CD4-positive, alpha-beta memory T cell (primary cell): ENCODE results near the gene KHSRP. TPM values are rescaled to one million over a fixed set of nuclear protein-coding genes. Genes with fewer than 3 reads are reported as not detected.
"Not testable (repeated sequence)": the region's sequence is repeated elsewhere in the genome, so short reads cannot be mapped to it uniquely, and the experiment has no call there.

Experiments used
- CTCF ChIA-PET: fragments of 350-600 bp; sonication (Branson Sonifier 250); formaldehyde crosslinking; loops from one replicate; lab custom pipeline; 2021; ENCODE audit warnings: inconsistent platforms; ENCODE audit not compliant: partially characterized antibody; lab: Charles Lee
- POLR2A ChIA-PET: fragments of 350-600 bp; sonication (Branson Sonifier 250); formaldehyde crosslinking; loops from one replicate; lab custom pipeline; 2021; ENCODE audit not compliant: partially characterized antibody; lab: Charles Lee
- DNase-seq, 5 donors: peaks; one replicate each; pipeline versions ENCODE4 v3.0.0 to v3.0.0-alpha.2; 2020 to 2022; ENCODE audit warnings: mixed read lengths in 1 of 5
- H3K27ac ChIP-seq: one replicate; pipeline ENCODE4 v1.7.0; 2013; ENCODE audit warnings: low read depth, low read length
- H3K27me3 ChIP-seq: 2 replicates; pipeline ENCODE4 v1.7.0; 2013; ENCODE audit warnings: mild to moderate bottlenecking, low read length, moderate library complexity; ENCODE audit not compliant: insufficient read depth
- H3K36me3 ChIP-seq: 2 replicates; pipeline ENCODE4 v1.7.0; 2013; ENCODE audit warnings: mild to moderate bottlenecking, low read length, moderate library complexity; ENCODE audit not compliant: insufficient read depth
- H3K4me1 ChIP-seq: 2 replicates; pipeline ENCODE4 v1.7.0; 2013; ENCODE audit warnings: mild to moderate bottlenecking, low read length, moderate library complexity; ENCODE audit not compliant: insufficient read depth
- H3K4me3 ChIP-seq, 2 donors: one replicate each; pipeline ENCODE4 v1.7.0; 2013; ENCODE audit warnings: low read length in 2 of 2, mild to moderate bottlenecking in 1 of 2
- H3K9me3 ChIP-seq, 2 donors: one replicate each; pipeline ENCODE4 v1.7.0; 2013; ENCODE audit warnings: low read length in 2 of 2, control low read depth in 1 of 2; ENCODE audit not compliant: control insufficient read depth in 1 of 2
- H3K27ac Mint-ChIP-seq, 7 donors: one replicate each; pipeline ENCODE4 v1.8.0; 2020 to 2021; ENCODE audit warnings: mixed read lengths in 7 of 7, mild to moderate bottlenecking in 6 of 7, inconsistent platforms in 3 of 7, moderate library complexity in 3 of 7
- H3K27me3 Mint-ChIP-seq, 2 donors: one replicate each; pipeline ENCODE4 v1.8.0; 2020 to 2021; ENCODE audit warnings: mixed read lengths in 2 of 2
- H3K36me3 Mint-ChIP-seq, 2 donors: one replicate each; pipeline ENCODE4 v1.8.0; 2020 to 2021; ENCODE audit warnings: mixed read lengths in 2 of 2, inconsistent platforms in 1 of 2, mild to moderate bottlenecking in 1 of 2
- H3K4me1 Mint-ChIP-seq, 4 donors: one replicate each; pipeline ENCODE4 v1.8.0; 2020 to 2021; ENCODE audit warnings: mixed read lengths in 4 of 4, mild to moderate bottlenecking in 1 of 4
- H3K4me3 Mint-ChIP-seq, 8 donors: one replicate each; pipeline ENCODE4 v1.8.0; 2020 to 2021; ENCODE audit warnings: mixed read lengths in 8 of 8, mild to moderate bottlenecking in 7 of 8, moderate library complexity in 6 of 8, inconsistent platforms in 3 of 8
- H3K9me3 Mint-ChIP-seq, 8 donors: one replicate each; pipeline ENCODE4 v1.8.0; 2020 to 2021; ENCODE audit warnings: mixed read lengths in 8 of 8, mild to moderate bottlenecking in 5 of 8, inconsistent platforms in 3 of 8, moderate library complexity in 1 of 8
- intact Hi-C: fragments of 100-400 bp; cut with micrococcal nuclease; formaldehyde crosslinking; loops from one replicate; pipeline ENCODE4 v1.15.1; 2023
- polyA plus RNA-seq, 2 donors: library from polyadenylated mRNA; unstranded; fragments of 300-500 nt; fragmentation: Illumina TruSeq; gene quantifications; one replicate each; pipeline ENCODE4 v1.2.3, GENCODE V29; 2021
- total RNA-seq, 2 experiments: library from RNA; stranded (reverse); gene quantifications; one replicate each; pipeline ENCODE4 v1.2.3, GENCODE V29; 2021

The KHSRP gene
- total and polyA plus RNA-seq, 4 experiments from 2014 or later: 4.3 to 169 (median 96.7) TPM

DNA sequence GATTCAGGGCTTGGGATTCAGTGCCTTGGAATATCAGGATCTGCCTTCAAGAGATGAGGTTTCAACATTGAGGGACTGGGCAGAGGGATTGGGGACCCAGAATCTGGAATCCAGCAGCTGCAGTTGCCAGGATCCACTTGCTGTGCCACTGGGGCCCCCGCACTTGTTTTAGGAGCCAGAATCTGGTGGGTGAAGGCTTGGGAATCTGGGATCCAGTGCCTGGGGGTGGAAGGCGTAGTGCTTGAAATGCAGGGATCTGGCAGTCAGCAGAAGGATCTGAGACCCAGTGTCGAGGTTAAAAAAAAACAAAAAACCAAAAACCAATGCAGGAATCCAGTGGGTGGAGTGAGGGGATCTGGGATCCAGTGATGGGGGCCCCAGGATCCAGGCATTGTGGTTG lies 16.3 kb upstream of the KHSRP start:
- Histone ChIP-seq H3K27ac (no peak overlapping the region), H3K4me1 (no peaks in the 10 kb centered on the region), H3K36me3 (no peaks in the 10 kb centered on the region), H3K4me3 (no peak overlapping the region), H3K27me3 (no peaks in the 10 kb centered on the region), H3K9me3 (no peaks in the 10 kb centered on the region)
- no peak overlapping the region for H3K27ac Mint-ChIP-seq
- H3K4me3 Mint-ChIP-seq: no peak overlapping the region
- intact Hi-C loops: no loop called here
- no peaks in the 10 kb centered on the region for H3K9me3 Mint-ChIP-seq
- POLR2A ChIA-PET: no interaction called here
- CTCF ChIA-PET: no interaction called here
- no peaks in the 10 kb centered on the region for H3K27me3 Mint-ChIP-seq
- no peaks in the 10 kb centered on the region for H3K4me1 Mint-ChIP-seq
- H3K36me3 Mint-ChIP-seq: peaks cover 1 to 5% of the 10 kb centered on the region in 2 donors
- no peak for DNase-seq

DNA sequence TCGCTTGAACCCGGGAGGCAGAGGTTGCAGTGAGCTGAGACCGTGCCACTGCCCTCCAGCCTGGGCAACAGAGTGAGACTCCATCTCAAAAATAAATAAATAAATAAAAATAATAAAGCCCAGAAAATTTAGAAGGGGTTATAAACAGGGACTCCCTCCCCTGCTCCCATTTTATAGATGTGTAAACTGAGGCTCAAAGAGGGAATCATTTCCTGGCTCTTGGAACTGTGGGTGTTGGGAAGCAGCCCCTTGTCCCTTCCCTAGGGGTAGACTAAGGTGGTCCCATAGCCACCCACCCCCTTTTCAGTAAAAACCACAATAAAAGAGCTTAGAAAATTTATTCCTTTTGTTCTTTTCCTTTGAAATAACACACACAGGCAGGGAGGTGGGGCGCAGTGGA lies 15.1 kb upstream of the KHSRP start:
- Histone ChIP-seq H3K4me1 (no peaks in the 10 kb centered on the region), H3K36me3 (no peaks in the 10 kb centered on the region), H3K9me3 (no peaks in the 10 kb centered on the region), H3K27ac (no peak overlapping the region), H3K27me3 (no peaks in the 10 kb centered on the region), H3K4me3 (no peak overlapping the region)
- H3K27ac Mint-ChIP-seq: peak overlapping the region in 1 of 7 donors; percentile 57
- H3K27me3 Mint-ChIP-seq: no peaks in the 10 kb centered on the region
- H3K4me3 Mint-ChIP-seq: no peak overlapping the region
- H3K4me1 Mint-ChIP-seq: no peaks in the 10 kb centered on the region
- intact Hi-C loops: no loop called here
- H3K36me3 Mint-ChIP-seq: no peaks in the 10 kb centered on the region
- DNase-seq: no peak
- ChIA-PET CTCF (no interaction called here), POLR2A (no interaction called here)
- H3K9me3 Mint-ChIP-seq: no peaks in the 10 kb centered on the region

DNA sequence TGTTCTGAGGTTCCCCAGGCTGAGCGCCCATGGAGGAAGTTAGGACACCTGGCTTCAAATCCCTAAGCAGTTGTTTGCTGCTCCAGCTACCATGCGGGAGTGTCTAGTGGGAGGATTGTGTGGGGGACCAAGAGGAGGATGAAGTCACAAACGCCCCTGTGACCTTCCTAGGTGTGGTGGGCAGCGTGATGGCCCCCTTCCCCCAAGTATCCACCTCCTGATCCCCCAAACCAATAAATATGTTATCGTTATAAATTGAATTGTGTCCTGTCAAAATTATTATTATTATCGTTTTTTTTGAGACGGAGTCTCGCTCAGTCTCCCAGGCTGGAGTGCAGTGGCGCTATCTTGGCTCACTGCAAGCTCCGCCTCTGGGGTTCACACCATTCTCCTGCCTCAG lies 9.1 kb upstream of the KHSRP start, which contains the start of gene SLC25A41:
Gene SLC25A41, minus strand, starts transcription at position 101 of the 400 bp plus-strand sequence. Its CDS starts 70 bp downstream, at position 31.
- no peak for DNase-seq
- H3K4me3 ChIP-seq: no peak within 1 kb of the TSS
- H3K27me3 Mint-ChIP-seq: no peaks in the 10 kb centered on the region
- no peak within 1 kb of the TSS for H3K27ac ChIP-seq
- H3K9me3 ChIP-seq: no peaks in the 10 kb centered on the region
- H3K4me1 Mint-ChIP-seq: peaks cover 0 to 1% (median 0%) of the 10 kb centered on the region in 4 donors
- no peaks in the 10 kb centered on the region for H3K36me3 Mint-ChIP-seq
- CTCF ChIA-PET: no interaction called here
- H3K4me1 ChIP-seq: peaks cover 4% of the 10 kb centered on the region
- no peak within 1 kb of the TSS for H3K4me3 Mint-ChIP-seq
- no peaks in the 10 kb centered on the region for H3K36me3 ChIP-seq
- POLR2A ChIA-PET: no interaction called here
- H3K9me3 Mint-ChIP-seq: no peaks in the 10 kb centered on the region
- H3K27ac Mint-ChIP-seq: no peak within 1 kb of the TSS
- no peaks in the 10 kb centered on the region for H3K27me3 ChIP-seq
- intact Hi-C loops: no loop called here

DNA sequence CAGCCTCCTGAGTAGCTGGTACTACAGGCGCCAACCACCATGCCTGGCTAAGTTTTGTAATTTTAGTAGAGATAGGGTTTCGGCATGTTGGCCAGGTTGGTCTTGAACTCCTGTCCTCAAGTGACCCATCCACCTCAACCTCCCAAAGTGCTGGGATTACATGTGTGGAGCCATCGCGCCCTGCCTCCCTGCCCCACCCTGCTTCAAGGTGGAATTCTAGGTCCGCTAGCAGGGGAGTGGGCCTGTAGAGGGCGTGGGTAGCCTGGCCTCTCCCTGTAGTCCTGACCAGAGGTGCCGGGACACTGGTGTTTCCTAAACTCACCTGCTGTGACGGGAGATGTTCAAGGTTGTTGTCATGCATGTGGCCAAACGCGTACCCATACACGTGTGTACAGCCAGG lies 8.6 kb upstream of the KHSRP start:
- Mint-ChIP-seq H3K27me3 (no peaks in the 10 kb centered on the region), H3K4me1 (peaks cover 0 to 1% (median 0%) of the 10 kb centered on the region in 4 donors), H3K9me3 (no peaks in the 10 kb centered on the region), H3K27ac (no peak overlapping the region), H3K36me3 (no peaks in the 10 kb centered on the region), H3K4me3 (no peak overlapping the region)
- intact Hi-C loops: no loop called here
- no peaks in the 10 kb centered on the region for H3K9me3 ChIP-seq
- CTCF ChIA-PET: no interaction called here
- DNase-seq: no peak
- H3K36me3 ChIP-seq: no peaks in the 10 kb centered on the region
- no peak overlapping the region for H3K27ac ChIP-seq
- no peak overlapping the region for H3K4me3 ChIP-seq
- peaks cover 4% of the 10 kb centered on the region for H3K4me1 ChIP-seq
- POLR2A ChIA-PET: no interaction called here
- H3K27me3 ChIP-seq: no peaks in the 10 kb centered on the region

DNA sequence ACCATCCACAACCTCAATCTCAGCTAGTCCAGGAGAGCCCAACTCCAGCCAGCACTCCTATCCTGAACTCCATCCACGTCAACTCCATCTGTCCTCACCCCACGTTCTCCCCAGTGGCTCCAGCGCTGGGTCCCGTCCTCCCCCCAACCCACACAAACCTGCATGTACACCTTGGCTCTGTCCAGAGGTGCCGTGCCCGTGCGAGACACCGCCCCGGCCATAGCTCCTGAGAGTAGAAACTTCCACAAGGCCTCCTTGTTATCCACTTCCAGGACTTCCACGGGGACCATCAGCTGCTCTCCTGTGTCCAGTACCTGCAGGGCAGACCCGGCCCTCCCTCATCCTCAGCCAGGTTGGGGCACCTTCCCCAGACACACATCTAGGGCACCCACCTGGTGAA lies 7.3 kb upstream of the KHSRP start:
- H3K9me3 Mint-ChIP-seq: no peaks in the 10 kb centered on the region
- peaks cover 0 to 1% (median 0%) of the 10 kb centered on the region in 4 donors for H3K4me1 Mint-ChIP-seq
- Histone ChIP-seq H3K4me1 (peaks cover 4% of the 10 kb centered on the region), H3K27me3 (no peaks in the 10 kb centered on the region), H3K27ac (no peak overlapping the region), H3K36me3 (no peaks in the 10 kb centered on the region), H3K9me3 (no peaks in the 10 kb centered on the region), H3K4me3 (no peak overlapping the region)
- H3K36me3 Mint-ChIP-seq: no peaks in the 10 kb centered on the region
- DNase-seq: peak in 1 of 5 donors; percentile 14
- POLR2A ChIA-PET: interaction anchor here (1.0 kb wide), 1 partner anchor 29 kb away, joined by 4 read pairs; no protein-coding TSS in a partner anchor
- H3K27ac Mint-ChIP-seq: no peak overlapping the region
- CTCF ChIA-PET: no interaction called here
- H3K27me3 Mint-ChIP-seq: no peaks in the 10 kb centered on the region
- H3K4me3 Mint-ChIP-seq: peak overlapping the region in 1 of 8 donors; percentile 58
- intact Hi-C loops: no loop called here

DNA sequence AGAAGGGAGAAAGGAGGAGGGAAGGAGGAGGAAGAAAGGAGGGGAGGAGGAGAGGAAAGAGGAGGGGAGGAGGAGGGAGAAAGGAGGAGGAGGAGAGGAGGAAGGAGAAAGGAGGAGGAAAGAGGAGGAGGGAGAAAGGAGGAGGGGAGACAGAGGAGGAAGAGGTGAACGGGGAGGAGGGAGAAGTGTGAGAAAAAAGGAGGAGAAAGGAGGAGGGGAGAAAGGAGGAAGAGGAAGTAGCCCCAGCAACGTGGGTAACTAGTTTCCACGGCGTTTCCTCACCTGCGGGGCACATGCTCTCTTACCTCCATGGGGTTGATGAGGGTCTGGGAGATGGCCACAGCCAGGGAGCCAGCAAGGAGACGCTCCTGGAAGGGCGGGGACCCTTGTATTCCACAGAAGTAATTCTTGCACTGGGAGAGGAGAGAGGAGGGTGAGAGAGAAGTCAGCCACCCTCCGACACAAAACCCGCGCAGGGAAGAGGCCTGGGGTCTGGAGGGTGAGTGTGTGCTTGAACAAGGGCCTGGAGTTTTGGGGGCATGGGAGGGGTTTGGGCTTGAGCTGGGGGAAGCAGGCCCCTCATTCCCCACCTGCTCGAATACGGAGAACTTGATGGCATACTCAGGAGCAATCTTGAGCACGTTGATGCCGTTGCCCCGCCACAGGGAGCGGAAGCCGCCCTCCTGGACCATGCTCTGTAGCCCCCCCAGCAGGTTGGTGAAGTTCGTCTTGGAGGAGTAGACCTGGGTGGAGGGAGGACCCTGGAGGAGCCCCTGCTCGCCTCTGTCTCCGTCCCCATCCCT lies 5.0 kb upstream of the KHSRP start:
- Histone ChIP-seq H3K27ac (no peak overlapping the region), H3K4me3 (no peak overlapping the region), H3K4me1 (peaks cover 15% of the 10 kb centered on the region), H3K36me3 (no peaks in the 10 kb centered on the region), H3K9me3 (no peaks in the 10 kb centered on the region), H3K27me3 (no peaks in the 10 kb centered on the region)
- intact Hi-C loops: loop anchor here (10.0 kb wide), 1 partner anchor 75 kb away; the partner anchor contains the start of gene TUBB4A
- H3K27ac Mint-ChIP-seq: no peak overlapping the region
- peaks cover 0 to 2% of the 10 kb centered on the region in 2 donors for H3K36me3 Mint-ChIP-seq
- CTCF ChIA-PET: interaction anchor here (0.6 kb wide), 1 partner anchor 75 kb away, joined by 3 read pairs; no protein-coding TSS in a partner anchor
- no peak for DNase-seq
- peaks cover 0 to 2% (median 0%) of the 10 kb centered on the region in 8 donors for H3K9me3 Mint-ChIP-seq
- no peak overlapping the region for H3K4me3 Mint-ChIP-seq
- peaks cover 4 to 13% (median 9%) of the 10 kb centered on the region in 4 donors for H3K4me1 Mint-ChIP-seq
- no peaks in the 10 kb centered on the region for H3K27me3 Mint-ChIP-seq
- POLR2A ChIA-PET: no interaction called here

DNA sequence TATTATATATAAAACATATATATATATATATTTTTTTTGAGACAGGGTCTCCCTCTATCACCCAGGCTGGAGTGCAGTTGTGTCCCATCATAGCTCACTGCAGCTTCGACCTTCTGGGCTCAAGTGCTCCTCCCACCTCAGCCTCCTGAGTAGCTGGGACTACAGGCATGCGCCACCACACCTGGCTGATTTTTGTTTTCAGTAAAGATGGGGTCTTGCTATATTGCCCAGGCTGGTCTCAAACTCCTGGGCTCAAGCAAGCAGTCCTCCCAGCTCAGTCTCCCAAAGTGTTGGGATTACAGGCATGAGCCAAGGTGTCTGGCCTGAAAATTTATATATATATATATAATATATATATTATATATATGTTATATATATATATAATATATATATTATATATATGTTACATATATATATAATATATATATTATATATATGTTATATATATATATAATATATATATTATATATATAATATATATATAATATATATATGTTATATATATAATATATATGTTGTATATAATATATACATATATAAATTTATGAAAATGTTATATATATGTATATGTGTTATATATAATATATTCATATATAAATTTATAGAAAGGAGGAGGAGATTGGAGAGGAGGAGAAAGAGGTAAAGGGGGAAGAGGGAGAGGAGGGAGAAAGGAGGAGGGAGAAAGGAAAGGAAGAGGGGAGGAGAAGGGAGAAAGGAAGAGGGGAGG lies 4.2 kb upstream of the KHSRP start:
- H3K4me1 ChIP-seq: peaks cover 17% of the 10 kb centered on the region
- H3K27ac Mint-ChIP-seq, POLR2A ChIA-PET, H3K4me3 ChIP-seq, H3K9me3 Mint-ChIP-seq, H3K27ac ChIP-seq, CTCF ChIA-PET, H3K9me3 ChIP-seq, H3K27me3 ChIP-seq, H3K36me3 ChIP-seq, H3K36me3 Mint-ChIP-seq, H3K27me3 Mint-ChIP-seq, DNase-seq, H3K4me3 Mint-ChIP-seq: not testable (repeated sequence)
- H3K4me1 Mint-ChIP-seq: peaks cover 4 to 14% (median 10%) of the 10 kb centered on the region in 4 donors
- intact Hi-C loops: loop anchor here (10.0 kb wide), 1 partner anchor 76 kb away; the partner anchor contains the start of gene TUBB4A
